Astrocyte (in vitro differentiated cells and primary cell): ENCODE measurements around the gene CAND2.

Experiments
- EZH2 ChIP-seq: IDR thresholded peaks from 2 replicates; pipeline ENCODE4 v1.6.1; 2012; ENCODE audit warnings: mild to moderate bottlenecking, low read length, inconsistent platforms; ENCODE audit not compliant: insufficient read depth
- TF ChIP-seq, protein P1 (sequence below): IDR thresholded peaks from 2 replicates; pipeline ENCODE4 v1.5.1; 2011; ENCODE audit warnings: low read depth, mild to moderate bottlenecking, inconsistent platforms, low read length, moderate library complexity; ENCODE audit not compliant: insufficient read depth

DNA sequence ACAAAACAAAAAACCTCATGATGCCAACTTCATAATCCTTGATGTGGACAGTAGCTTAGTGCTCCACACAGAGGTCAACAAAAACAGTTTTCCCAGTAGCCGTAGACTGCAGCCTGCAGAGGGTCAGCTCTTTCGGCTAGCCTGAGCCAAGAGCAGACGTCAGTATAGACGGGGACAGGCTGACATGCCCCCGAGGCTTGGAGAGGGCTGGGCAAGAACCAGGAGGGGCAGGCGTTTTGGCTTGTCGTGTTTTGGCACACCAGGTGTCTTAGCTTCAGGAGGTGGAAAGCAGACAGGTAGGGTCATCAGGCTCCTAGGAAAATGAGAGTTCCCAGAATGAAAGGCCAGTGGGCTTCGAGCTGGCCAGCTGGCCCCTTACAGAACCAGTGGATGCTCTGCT, 21.8 kb downstream of the CAND2 start:
- TF ChIP-seq EZH2 = no peak
- TF ChIP-seq, protein P1, sequence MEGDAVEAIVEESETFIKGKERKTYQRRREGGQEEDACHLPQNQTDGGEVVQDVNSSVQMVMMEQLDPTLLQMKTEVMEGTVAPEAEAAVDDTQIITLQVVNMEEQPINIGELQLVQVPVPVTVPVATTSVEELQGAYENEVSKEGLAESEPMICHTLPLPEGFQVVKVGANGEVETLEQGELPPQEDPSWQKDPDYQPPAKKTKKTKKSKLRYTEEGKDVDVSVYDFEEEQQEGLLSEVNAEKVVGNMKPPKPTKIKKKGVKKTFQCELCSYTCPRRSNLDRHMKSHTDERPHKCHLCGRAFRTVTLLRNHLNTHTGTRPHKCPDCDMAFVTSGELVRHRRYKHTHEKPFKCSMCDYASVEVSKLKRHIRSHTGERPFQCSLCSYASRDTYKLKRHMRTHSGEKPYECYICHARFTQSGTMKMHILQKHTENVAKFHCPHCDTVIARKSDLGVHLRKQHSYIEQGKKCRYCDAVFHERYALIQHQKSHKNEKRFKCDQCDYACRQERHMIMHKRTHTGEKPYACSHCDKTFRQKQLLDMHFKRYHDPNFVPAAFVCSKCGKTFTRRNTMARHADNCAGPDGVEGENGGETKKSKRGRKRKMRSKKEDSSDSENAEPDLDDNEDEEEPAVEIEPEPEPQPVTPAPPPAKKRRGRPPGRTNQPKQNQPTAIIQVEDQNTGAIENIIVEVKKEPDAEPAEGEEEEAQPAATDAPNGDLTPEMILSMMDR = no peak
